Activated T-cell treated with anti-CD3 and anti-CD28 coated beads, Interleukin-2, amount 50 U/mL, for 1 hour (primary cell): Measurements from ENCODE around the gene NEXN.

Source experiments
- DNase-seq: peaks from one replicate; pipeline ENCODE4 v3.0.0-alpha.2; 2020

Gene NEXN

DNA sequence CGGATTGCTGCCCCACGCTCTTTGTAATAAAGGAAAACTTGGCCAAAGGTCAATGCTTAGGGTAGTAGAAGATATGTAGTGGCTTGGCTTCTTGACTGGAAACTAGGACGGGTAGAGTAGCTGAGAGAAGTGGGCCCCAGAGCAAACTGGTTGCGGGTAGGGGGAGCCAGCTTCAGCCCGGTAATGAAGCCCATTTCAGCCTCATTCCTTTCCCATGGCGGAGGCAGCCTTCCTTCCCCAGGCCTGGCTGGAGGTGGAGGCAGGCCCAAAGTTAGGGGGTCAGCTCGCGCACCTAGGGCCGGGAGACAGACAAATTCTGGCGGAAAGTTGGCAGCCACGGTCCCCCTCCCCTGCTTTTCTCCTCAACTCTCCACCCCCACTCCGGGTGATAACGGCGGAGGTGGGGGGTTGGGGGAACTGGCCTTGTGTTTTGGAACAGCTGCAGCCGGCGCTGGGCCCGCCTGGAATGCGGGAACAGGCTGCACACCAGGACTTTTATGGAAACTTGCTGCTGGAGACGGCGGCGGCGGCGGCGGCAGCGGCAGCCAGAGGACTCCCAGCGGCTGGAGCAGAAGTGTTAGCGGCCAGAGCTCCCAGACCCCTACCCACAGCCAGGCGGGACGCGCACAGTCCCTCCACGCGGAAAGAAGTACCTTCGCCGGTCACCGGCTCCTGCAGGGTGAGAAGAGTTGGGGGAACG, at the start of gene NEXN:
NEXN (plus strand) TSS at position 544 of the 700 bp plus-strand sequence. CDS start 27,483 bp downstream, outside the sequence.
- no peak for DNase-seq

DNA sequence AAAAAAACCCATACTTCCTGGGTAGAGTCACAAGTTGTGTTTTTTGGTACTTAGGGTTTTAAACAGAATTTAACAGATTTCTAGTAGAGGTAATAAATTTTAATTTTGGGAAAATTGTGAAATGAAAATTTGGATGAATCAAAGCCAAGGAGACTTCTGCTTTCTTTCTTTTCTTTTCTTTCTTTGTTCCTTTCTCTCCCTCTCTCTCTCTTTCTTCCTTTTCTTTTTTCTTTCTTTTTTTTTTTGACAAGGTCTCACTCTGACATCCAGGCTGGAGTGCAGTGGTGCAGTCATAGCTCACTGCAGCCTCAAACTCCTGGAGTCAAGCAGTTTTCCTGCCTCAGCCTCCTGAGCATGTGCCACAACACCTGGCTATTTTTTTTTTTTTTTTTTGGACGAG, 46.9 kb upstream of the NEXN start:
- no peak for DNase-seq

DNA sequence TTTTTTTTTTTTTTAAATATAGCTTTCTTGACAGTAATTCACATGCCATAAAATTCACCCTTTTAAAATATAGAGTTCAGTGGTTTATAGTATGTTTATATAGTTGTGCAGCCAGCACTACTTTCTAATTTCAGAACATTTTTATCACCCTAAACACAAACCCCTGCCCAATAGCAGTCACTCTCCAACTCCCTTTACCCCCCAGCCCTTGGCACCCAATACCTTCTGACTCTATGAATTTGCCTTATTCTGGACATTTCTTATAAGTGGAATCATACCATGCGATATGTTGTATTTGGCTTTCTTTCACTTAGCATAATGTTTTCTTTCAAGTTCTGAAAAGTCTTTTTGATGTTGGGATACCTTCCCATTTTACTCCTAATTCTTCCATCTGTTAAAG, 42.5 kb upstream of the NEXN start:
- no peak for DNase-seq

DNA sequence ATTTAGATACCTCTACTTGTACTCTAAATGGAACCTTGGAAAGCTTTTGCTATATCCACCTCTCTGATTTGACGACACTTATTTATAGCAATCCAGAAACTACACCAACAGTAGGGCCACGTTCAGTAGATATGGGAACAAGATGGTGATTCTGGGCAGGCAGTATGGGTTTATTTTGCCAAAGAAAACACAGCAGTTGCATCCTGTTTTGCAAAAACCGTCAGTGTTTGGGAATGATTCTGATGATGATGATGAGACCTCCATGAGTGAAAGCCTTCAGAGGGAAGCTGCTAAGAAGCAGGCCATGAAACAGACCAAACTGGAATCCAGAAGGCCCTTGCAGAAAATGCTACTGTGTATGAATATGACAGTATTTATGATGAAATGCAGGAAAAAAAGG, 41.5 kb upstream of the NEXN start:
- DNase-seq, result no peak

DNA sequence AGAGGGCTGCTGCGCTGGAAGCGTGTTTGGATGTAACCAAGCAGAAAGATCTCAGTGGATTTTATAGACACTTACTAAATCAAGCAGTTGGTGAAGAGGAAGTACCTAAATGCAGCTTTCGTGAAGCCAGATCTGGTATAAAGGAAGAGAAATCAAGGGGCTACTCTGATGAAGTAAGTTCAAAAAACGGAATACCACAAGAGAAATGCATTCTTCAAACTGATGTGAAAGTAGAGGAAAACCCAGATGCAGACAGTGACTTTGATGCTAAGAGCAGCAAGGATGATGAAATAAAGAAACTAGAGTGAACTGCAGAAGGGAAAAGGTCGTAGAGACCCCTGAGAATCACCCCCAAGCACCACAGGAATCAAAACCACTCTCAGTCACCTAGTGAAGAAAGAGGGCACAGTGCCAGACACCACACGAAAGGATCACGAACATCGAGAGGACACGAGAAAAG, 40.8 kb upstream of the NEXN start:
- no peak for DNase-seq

DNA sequence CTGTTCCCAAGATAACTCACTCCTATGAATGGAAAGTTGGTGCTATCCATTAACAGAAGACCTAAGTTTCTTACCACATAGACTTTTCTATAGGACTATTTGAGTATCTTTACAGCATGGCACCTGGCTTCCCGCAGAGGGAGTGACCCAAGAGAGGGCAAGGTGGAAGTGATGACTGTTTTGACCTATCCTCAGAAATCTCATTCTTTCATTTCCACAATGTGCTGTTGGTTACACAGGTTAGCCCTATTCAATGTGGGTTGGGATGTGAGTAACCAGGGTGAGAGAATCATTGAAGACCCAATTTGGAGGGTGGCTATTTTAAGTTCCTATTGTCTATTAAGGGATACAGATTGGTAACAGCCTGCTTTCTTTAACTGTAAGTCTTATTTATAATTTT, 38.3 kb upstream of the NEXN start:
- no peak for DNase-seq

DNA sequence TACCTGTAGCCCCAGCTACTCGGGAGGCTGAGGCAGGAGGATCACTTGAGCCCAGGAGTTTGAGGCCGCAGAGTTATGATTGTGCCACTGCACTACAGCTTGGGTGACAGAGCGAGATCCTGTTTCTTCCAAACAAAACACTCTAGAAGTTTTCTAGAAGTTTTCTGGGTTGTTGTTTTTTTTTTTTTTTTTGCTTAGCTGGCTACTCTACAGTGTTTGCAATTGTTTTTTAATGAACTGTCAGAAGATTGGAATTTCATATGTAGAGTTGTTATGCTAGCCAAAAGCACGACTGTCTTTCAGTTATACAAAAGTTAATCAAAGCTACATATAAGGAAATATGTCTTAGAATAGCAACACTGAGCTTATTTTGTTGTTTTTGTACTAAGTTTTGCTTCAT, 30.9 kb upstream of the NEXN start:
- DNase-seq, result no peak

DNA sequence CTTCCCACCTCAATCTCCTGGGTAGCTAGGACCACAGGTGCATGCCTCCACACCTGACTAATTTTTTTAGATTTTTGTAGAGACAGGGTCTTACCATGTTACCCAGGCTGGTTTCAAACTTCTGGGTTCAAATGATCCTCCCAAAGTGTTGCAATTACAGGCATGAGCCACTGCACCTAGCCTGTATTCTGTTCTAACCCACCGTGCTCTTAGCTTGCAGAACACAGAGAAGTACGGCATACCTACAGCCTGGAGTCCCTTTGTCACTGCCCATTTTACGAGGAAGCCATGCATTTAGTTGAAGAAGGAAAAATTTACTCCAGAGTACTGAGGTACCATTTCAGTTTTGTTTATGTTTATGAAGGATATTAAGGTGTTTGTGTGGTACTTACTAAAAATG, 29.7 kb upstream of the NEXN start:
- no peak for DNase-seq

DNA sequence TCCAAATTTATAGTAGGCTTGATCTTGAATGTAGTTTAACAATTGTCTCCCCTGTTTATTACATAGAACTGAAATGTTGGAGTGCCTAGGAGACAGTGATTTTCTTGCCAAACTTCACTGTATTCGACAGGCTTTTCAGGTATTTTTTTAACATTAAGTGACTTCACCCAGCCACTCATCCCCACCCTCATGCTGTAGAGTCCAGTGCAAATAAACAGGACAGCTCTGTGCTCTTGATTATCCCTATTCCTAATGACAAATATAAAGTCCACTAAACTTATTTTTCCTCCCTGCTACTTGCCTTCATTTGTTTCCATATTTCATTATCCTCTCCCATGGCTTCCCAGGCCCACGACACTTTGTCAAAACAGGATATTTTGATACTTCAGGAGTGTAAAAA, 29.2 kb upstream of the NEXN start:
- DNase-seq, result no peak

DNA sequence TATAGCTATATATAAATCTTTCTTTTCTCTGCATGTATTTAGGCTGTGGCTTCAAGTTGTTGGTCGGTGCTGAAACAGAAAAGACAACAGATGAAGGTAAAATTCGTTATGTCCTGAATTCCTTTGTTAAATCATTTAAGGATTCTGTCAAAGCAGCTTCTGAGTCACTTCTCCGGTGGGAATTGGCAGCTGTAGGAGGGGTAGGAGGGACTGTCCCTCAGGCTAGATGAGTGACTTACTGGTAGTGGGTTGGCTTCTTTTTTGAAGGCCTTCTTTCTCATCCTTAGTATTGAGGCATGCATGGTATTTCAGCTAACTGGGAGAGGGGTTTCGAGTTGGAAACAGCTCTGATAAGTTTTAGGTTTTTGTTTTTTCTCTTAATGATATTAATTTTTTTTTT, 22.1 kb upstream of the NEXN start:
- no peak for DNase-seq

DNA sequence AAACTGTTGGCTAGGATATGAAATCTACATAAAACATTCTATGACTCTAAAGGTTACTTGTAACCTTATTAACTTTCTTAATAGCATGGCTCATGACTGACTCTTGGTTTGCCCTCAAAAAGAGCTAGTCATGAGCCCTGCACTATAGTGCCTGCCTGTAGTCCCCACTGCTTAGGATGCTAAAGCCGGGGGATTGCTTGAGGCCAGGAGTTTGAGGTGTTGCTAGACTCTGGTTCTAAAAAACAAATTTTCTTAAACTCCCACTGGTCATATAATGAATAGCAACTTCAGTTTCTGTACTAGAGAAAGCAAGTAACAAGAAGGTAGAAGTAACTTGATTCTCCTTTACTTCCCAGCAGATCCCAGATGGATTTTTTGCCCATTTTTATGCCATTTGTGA, 15.8 kb upstream of the NEXN start:
- no peak for DNase-seq

DNA sequence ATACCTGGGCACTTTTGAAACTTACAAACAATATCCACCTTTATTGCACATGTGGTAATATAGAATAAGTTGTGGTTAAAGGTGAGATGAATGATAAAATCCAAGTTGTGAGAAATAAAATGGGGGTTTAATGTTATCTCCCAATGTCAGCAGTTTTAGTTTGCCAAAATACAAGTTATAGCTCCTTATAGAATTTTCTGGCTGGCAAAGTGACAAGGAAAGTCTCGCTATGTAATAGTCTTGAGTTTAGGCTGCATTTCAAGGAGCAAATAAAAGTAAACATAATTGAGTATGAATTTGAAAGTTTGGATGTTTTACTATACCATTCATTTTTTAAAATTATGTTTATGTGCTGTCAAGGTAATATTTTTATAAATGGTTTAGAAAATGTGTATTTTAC, 15.0 kb upstream of the NEXN start:
- DNase-seq, result no peak

DNA sequence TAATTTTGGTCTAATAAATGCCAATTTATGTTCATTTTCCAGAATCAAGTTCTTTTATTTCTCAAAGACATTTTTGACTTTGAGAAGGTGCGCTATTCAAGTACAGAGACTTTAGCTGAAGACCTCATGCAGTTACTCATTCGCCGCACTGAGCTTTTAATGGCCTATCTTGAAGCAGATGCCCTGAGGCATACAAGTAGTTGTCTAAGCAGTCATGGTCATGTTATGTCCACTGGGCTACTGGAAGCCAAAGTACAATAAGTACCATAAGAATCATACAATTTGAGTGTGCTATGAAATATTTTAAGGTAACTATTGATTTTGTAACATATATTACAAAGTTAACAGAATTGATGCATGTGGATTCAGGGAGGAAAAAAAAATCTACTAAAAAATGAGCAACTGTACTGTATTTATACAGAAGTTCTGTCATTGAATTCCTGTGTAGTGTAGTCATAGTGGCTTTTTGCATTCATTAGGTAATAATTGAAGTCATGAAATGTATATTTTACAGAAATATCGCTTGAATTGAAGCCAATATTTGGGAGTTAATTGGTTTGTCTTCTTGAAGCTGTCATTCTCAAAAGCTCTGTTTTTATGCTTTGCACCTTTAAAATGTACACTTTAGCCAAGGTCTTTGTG, 13.5 kb upstream of the NEXN start:
- DNase-seq, result no peak

DNA sequence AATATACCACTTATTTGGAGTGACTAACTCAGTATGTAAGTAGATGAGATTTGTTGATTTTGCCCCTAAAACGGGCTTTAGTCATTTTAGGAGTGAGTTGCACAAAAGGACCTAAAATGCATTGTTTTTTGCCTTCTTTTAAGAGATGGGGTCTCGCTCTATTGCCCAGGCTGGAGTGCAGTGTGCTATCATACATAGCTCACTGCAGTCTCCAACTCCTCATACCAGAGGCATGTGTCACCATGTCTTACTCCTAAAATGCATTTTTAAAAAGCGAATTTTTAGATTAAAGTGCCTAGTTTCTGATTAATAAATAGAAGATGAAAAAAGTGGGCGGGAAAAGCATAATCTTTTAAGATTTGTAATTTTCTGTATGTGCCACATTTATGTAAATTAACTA, 11.5 kb upstream of the NEXN start:
- no peak for DNase-seq

DNA sequence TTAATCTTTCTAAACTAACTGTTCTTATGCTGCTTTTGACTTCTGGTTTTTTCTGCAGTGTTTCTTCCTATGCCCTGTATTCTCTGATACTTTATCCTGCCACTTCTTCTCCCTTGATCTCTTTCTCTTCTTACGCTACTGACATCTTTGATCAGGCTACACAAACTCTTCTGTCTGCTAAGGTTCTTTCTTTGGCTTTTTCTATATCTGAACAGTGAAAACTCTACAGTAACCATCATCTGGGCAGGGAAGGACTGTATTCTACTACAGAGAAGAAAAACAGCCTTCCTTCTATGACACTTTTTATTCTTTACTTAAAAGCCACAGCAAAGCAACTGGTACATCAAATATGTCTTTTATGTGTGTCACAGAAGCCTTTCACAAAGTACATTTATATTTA, 7.4 kb upstream of the NEXN start:
- DNase-seq, result no peak

DNA sequence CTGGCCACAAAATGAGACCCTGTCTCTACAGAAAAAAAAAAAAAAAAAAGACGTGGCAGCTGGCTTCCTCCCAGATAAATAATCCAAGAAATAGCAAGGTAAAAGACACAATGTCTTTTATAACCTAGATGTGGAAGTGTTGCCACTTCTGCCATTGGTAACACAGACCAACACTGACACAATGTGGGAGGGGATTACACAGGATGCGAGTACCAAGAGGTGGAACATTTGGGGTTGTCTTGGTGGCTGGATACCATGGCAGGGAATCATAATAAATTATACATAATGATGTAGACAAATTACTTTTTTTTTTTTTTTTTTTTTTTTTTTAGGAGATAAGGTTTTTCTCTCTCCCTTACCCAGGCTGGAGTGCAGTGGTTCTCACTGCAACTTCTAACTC, 6.0 kb upstream of the NEXN start:
- no peak for DNase-seq

DNA sequence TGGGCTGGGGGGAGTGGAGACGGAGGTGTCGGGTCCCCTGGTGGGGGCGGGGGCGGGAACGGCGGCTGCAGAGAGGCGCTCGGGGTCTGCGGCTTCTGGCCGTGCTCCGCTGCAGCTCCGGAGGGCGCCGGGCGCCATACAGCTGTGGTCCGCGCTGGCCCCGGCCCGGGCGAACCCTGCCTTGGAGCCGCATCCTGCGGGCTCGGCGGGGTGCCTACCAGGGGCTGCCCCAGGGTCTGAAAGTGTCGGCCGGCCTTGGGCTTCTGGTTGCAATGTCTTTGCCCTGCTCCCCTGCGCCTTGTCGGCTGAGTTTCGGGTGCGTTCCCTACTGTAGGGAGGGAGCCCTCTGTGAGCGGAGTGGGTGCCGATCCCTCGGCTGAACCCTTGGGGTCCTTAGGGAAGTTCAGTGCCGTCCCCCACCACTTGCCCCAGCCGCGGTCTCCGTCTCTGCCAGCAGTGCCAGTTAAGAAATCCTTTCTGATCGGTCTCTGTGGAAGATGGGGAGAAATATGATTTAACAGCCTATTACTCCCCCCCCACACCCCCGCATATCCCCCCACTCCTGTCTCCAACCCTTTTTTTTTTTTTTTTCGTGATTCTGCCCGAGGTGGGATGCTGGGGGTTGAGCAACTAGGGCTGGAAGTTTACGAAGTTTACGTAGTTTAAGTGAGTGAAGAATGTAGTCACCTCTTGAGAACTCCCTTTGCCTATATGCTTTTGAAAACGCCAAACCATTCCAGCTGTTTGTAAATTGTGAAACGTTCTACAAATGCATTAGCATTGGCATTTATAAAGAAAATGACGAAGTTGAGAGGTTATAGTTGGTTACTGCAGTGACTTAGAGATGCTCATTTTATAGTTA, 588 bp downstream of the NEXN start:
- DNase-seq, result peak; percentile 25

DNA sequence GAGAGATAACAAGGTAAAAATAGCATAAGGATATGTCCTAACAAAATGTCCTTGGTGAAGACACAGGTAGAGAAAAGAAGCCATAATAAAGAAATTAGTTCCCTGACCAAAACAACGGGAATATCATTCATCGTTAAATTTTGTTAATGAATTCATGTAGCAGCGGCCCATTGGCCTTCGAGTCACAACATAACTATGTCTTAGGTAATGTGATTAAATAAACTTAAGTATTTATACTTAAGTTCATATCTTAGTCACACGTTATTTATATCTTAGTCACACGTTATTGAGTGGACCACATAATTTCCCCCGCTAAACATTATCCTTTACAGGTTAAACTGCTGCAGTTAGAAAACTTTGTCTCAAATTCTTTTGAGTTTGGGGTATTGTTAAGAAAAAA, 1.2 kb downstream of the NEXN start:
- no peak for DNase-seq

DNA sequence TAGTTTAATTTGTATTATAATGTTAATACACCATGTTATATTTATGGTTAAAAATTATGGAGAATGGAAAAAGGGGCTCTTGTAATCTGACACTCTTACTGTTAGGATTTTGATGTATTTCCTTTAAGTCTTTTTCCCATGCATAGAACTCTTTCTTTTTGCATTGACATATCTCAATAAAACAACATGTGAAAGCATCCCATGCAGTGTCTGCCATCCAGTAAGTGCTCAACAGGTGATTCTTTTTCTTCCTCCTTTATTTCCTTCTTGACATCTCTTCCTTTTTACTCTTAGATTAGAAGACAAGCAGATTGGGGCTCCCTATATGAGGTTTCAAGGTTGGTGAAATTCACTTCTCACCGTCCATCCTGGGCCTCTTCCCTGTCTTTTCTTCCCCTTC, 2.8 kb downstream of the NEXN start:
- DNase-seq, result no peak

DNA sequence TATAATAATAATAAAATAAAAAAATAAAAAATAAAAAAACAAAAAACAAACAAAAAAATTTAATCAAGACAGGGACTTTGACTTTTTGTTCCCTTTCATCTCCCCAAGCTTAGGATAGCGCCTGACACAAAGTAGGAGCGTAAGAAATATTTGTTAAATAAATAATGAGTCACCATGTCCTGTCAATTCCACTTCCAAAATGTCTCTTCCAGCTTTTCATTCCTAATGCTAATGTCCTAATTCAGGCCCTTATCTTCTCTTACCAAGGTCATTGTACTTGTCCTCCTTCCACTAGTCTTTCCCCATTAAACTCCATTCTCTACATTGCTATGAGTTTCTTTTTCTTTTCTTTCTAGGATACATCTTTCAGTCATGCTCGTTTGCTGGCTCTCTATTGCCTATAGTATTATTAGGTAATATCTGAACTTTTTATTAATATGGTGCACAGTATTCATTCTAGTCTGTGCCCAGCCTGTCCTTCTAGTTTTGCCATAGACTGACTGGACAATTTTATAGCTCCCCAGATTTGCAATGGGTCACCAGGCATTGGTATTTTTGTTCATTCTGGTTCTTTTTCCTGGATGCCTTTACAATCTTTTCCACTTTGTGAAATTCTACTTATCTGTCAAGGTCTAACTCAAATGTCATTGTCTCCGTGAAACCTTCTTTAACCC, 11.4 kb downstream of the NEXN start:
- no peak for DNase-seq

DNA sequence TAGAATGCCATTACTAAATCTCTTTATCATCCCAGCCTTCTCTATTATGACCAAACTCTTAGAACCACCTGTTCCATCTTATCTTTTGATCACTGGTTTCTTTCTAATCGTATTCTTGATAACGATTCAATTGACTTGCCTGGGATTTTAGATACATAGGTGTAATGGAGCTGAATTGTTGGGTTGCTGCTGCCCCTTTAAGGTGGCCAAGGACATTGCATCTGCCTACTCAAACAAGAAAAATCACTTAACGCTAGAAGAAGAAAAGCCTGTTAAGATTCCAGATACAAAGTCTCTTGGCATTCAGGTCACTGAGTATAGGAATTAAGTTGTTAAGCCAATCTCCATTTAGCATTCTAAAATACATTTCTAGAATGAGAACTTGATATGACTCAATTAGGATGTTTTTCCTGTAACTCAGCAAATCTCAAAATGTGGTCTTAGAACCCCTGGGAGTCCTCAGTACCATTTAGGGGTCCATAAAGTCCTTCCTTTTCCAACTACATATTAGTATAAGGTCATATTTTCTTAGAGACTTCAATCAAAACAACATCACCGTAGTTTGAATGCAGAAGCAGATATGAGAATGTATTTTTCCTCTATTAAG, 12.4 kb downstream of the NEXN start:
- DNase-seq, result no peak

DNA sequence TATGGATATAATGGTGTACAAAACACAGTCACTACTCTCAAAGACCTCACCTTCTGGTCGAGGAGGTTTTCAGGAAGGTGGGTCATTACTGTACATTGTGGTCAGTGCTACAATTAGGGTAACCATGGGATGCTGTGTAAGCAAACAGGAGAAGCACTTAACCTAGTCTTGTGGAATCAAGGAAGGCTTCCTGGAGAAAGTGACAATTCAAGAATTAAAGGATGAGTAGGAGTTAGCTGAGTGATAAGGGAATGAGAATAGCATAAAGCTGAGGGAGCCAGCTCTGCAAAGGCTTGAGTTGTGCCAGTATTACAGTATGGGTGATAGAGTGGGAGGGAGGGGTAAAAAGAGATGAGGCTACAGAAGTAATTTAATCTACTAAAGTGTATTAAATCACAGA, 17.2 kb downstream of the NEXN start:
- no peak for DNase-seq

DNA sequence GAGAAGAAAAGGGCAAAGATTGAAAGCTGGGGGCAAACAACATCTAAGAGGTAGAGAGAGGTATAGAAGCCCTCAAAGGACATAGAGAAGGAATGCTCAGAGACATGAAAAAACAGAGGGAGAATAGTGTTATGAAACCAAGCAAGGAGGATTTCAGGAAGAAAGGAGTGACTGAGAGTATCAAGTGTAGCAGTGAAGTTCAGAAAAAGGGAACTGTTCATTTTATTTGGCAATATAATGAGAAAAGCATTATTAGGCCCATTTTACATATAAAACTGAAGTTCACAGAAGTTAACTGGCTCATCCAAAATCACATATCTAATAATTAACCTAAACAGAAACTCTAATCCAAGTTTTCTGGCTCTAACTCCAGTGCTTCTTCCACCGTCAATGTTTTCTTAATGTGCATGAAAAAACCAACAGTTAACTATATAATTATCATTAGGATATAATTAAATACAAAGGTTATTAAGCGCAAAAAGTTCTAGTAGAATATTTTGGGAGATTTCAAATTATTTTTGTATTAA, 17.7 kb downstream of the NEXN start:
- no peak for DNase-seq
